Measurements from ENCODE around the gene NRROS.

GRCh38 chr3:196611761-196612483, 27.6 kb upstream of the NRROS start:
- no peak for TF ChIP-seq POLR2A (IDR thresholded peaks at IDR 0.05)
- TF ChIP-seq CTCF (IDR thresholded peaks at IDR 0.05): no peak

Measured in adrenal gland (tissue), 5 donors.